ENCODE results near the gene B4GAT1.
A peak's percentile ranks its signal among the peaks of the same experiment; 100 is the strongest.
"Not testable (repeated sequence)": the region's sequence is repeated elsewhere in the genome, so short reads cannot be mapped to it uniquely, and the experiment has no call there.

The B4GAT1 gene

DNA sequence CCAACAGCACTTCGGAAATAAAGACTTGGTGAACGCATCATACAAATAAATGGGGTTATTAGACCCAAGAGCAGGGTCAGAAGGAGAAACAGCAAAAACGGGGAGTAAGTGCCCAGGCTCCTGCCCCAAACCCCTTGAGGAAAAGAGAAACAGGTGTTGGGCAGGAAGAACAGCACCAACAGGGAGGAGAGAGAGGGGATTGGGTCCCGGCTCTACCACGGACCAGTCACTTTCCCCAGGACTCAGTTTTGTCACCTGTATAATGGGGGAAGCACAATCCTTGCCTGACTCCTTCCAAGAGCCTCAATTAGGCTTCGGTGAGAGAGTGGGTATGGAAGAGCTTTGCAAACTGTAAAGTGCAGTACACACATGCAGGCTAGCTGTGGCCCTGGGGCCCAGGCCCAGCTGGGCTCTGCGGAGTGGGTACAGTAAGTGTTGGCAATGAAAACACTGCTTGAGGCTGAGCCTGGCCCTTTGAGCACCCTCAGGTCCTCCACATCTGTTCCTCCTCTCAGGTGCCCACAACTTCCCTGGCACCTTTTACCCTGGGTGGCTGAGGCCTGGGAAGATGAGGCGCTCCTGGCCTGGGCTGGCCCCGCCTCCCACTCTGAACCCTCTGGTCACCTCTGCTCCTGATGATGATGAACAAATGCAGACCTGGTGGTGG, 15.2 kb upstream of the B4GAT1 start:
- DNase-seq: no peak

GRCh38 chr11:66361502-66361941, 14.1 kb upstream of the B4GAT1 start:
- DNase-seq: no peak

DNA sequence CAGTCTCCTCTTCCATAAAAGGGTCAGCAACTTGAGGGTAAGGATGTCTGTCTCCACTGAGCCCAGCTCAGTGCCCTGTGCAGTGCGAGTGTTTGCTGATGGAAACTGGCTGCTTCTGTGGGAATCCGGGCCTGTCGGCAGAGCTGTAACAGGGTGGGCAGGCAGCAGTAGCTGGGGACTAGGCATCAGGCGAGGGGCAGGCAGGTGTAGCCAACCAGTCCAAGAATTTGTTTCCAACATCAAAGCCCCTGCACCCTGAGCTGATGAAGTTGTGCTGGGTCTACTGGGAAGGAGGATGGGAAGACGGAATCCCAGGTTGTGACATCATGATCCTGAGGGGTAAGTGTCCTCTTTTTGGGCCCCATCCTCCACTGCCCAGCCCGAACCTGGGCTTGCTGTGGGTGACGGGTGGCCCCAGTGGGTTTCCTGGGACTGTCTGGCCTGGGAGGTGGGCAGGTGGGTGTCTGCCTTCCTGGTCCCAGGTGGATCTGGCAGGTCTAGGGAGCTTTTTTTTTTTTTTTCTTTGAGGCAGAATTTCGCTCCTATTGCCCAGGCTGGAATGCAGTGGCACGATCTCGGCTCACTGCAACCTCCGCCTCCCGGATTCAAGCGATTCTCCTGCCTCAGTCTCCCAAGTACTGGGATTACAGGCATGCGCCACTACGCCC, 13.1 kb upstream of the B4GAT1 start:
- DNase-seq: no peak

DNA sequence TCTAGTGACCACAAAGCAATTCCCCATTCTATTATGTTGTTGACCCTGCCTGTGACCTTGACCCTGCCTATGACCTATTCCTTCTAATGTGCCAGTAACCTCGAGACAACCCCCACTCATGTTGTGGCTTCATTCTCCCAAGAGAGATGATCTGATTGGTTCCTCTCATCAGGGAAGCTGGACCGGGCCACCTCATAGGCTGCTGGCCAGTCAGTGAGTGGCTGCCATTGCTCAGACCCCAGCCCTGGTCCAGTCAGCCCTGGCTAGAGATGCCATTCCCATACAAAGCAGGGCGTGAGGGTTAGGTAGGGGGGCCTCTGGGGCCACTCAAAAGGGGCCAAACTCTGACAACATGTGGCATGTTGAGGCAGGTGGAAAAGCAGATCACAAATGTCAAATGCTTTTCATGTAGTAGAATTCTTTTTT, 12.2 kb upstream of the B4GAT1 start:
- DNase-seq: no peak

GRCh38 chr11:66350560-66351235, 3.3 kb upstream of the B4GAT1 start:
- DNase-seq: not testable (repeated sequence)

- DNase-seq: no peak
These were observed 1.6 kb upstream of the B4GAT1 start for GRCh38 chr11:66349084-66349386.

DNA sequence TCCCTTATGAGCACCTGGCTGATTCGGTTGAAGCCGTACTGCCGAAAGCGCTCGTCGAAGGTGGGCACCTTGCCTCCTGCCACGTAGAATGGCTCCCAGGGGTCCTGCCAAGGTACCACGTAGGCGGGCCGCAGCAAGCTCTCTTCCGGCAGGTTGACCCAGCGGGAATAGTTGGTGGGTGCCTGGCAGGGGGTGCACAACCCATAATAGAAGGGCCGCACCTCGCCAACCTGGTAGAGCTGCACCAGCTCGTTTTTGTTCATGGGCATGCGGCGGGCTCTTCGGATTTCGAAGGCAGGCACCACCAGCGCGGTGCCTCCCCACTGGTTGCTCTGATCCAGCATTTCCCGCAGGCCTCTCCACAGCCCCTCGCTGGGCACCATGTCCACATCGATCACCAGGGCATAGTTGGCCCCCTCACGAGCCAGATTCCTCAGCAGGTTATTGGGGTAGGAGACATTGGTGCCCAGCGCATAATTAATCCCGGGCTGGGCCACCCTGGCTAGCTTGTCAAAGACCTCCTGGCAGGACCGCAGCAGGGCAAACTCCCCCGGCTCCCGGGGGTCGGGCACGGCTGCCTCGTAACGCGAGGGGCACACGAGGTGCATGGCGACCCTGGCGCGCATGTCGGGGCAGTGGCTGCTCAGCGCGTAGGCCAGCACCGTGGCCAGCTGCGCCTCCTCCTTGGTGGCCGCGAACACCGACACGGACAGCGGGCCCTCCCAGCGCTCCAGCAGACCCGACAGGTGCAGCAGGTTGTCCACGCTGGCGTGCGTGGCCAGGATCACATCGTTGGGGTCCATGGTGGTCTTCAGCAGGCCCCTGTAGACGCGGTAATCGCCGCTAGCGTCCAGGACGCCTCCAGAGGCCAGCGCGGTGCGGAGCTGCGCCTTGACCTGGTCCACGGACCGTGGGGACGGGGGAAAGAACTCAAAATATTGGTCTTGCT, 679 bp downstream of the B4GAT1 start:
- no peak for DNase-seq

DNA sequence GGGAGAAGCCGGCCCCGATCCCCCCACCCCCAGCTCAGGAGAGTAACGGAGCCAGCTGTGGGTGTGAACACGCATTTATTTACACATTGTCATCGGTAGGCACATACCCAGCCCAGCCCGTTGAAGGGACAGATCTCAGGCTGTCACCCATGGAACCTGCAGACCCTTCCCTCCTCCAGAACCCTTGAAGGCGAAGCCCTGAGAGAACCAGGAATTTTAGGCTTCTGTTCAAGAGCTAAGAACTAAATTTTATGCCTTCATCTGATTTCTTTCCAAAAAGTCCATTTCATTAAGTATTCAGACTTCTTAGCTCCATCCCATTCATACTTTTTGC, 2.1 kb downstream of the B4GAT1 start:
- DNase-seq: no peak

- peak; percentile 98 for DNase-seq
These were observed 2.7 kb downstream of the B4GAT1 start, which contains the start of gene BRMS1 for GRCh38 chr11:66344550-66345315. BRMS1 (minus strand) TSS chr11:66345104; CDS start chr11:66342234, 2,870 bp downstream.

GRCh38 chr11:66343176-66343575, 4.3 kb downstream of the B4GAT1 start:
- no peak for DNase-seq

GRCh38 chr11:66341502-66342126, 5.8 kb downstream of the B4GAT1 start:
- no peak for DNase-seq

- no peak for DNase-seq
These were observed 6.6 kb downstream of the B4GAT1 start for GRCh38 chr11:66340596-66341501.

DNA sequence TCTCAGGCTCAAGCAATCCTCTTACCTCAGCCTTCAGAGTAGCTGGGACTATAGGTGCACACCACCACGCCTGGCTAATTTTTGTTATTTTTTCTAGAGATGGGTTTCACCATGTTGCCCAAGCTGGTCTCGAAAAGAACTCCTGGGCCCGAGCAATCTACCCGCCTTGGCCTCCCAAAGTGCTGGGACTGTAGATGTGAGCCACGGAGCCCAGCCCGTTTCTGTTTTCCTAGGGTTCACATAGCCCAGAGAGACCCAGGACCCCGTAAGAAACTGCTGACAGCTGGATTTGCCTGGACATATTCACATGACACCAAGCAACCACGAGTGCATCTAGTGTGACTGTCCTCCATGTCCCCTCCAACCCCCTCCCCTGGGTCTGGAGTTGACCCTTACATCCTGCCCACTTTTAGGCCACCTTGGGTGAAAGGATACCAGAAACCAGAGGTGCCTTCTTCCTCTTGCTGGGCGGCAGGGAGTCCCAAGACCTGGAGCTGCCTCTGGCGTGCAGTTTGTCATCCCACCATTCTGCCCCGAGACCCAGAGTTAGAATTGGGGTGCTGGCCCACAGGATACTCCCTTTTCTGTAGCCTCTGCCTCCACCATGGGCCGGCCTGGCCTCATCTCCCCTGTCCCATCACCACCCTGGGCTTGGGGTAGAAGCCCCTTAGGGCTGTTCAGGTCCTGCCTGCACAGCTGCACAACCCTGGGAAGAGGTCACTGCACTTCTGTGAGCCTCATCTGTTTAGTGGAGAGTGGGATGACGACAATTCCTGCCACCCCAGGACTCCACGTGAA, 7.5 kb downstream of the B4GAT1 start:
- DNase-seq: no peak

GRCh38 chr11:66339162-66339675, 8.2 kb downstream of the B4GAT1 start:
- no peak for DNase-seq

GRCh38 chr11:66338276-66339161, 8.9 kb downstream of the B4GAT1 start:
- no peak for DNase-seq

GRCh38 chr11:66337103-66337899, 10.1 kb downstream of the B4GAT1 start:
- DNase-seq: no peak

GRCh38 chr11:66336234-66337102, 11.0 kb downstream of the B4GAT1 start, which contains the start of gene RIN1:
RIN1 (minus strand) TSS chr11:66336434; CDS start chr11:66336402, 32 bp downstream.
- DNase-seq: no peak

Measured in NCI-H2029 (cell line).